Left lung (tissue), 10 donors: ENCODE data around the gene ABHD13. TPM values are rescaled to one million over a fixed set of nuclear protein-coding genes. Genes with fewer than 3 reads are reported as not detected.

Experiments used
- ATAC-seq: fragments of 200-7000 bp; cut with Tn5 transposase; one replicate; pipeline ENCODE4 v1.9.1; 2020; ENCODE audit warnings: moderate library complexity
- DNase-seq, 4 donors: peaks; one replicate each; pipeline ENCODE4 v3.0.0-alpha.2; 2013 to 2020
- H3K27ac ChIP-seq, 2 donors: fragments of 200-600 bp; sonication (generic) in 1 of 2; one replicate each; pipeline versions ENCODE4 v1.5.0 to v1.8.0; 2020 to 2021
- H3K27me3 ChIP-seq, 2 donors: fragments of 200-600 bp; sonication (generic) in 1 of 2; one replicate each; pipeline versions ENCODE4 v1.5.0 to v1.8.0; 2020 to 2021
- H3K36me3 ChIP-seq, 2 donors: fragments of 200-600 bp; sonication (generic) in 1 of 2; one replicate each; pipeline versions ENCODE4 v1.5.0 to v1.8.0; 2020 to 2021
- H3K4me1 ChIP-seq, 2 donors: fragments of 200-600 bp; one replicate each; pipeline ENCODE4 v1.8.0; 2021
- H3K4me3 ChIP-seq, 2 donors: fragments of 200-600 bp; sonication (generic) in 1 of 2; one replicate each; pipeline versions ENCODE4 v1.5.0 to v1.8.0; 2020 to 2021; ENCODE audit warnings: mild to moderate bottlenecking in 1 of 2
- H3K9me3 ChIP-seq, 2 donors: fragments of 200-600 bp; sonication (generic) in 1 of 2; one replicate each; pipeline versions ENCODE4 v1.5.0 to v1.8.0; 2020 to 2021
- intact Hi-C, 2 donors: fragments of 100-400 bp; cut with DNase I; formaldehyde crosslinking; loops; one replicate each; pipeline versions ENCODE4 v1.11.2 to v1.14.2; 2022
- polyA plus RNA-seq, 6 donors: library from polyadenylated mRNA; unstranded; fragments of 120-200 nt; gene quantifications; one replicate each; pipeline ENCODE4 v1.2.1, GENCODE V29; 2013; ENCODE audit not compliant: insufficient read length in 6 of 6
- total RNA-seq, 2 donors: library from RNA; stranded (reverse); fragmentation: NEBNext Ultra II Directional; extraction: Animal tissue kit (Norgen Biotek cat#: 25700); gene quantifications; one replicate each; pipeline ENCODE4 v1.2.1, GENCODE V29; 2021
- TF ChIP-seq, protein P1 (sequence below), 2 donors: fragments of 200-600 bp; sonication (generic) in 1 of 2; IDR thresholded peaks; one replicate each; pipeline versions ENCODE4 v1.5.0 to v1.8.0; 2021; ENCODE audit warnings: antibody characterized with exemption in 2 of 2
- donor health status: DM: no; HTN: yes; CAD: no.
- donor health status: DM: no; HTN: no; CAD: no.

ABHD13 gene
- total and polyA plus RNA-seq, 8 donors, result 9.7 to 15.5 (median 13.4) TPM

DNA sequence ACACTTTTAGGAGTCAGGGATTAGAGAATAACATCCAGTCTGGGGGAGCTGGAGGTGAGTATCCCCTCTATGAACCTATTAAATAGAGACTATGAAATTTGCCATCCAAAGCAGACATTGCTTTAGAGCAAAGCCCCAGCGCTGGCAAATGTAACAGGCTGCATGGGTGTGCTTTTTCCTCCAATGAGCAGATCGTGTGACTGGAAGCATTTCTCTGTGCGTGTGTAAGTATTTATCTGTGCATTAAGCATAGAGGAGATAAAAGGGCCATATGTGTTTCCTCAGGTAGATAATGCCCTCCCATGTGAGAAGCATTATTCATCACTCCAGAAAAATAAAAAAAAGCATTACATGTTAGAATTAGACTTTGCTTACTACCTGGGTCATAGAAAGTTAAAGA is 52.2 kb downstream of the ABHD13 start:
- Histone ChIP-seq H3K27ac (peak overlapping the region; percentile 83 to 96), H3K27me3 (no peaks in the 10 kb centered on the region)

DNA sequence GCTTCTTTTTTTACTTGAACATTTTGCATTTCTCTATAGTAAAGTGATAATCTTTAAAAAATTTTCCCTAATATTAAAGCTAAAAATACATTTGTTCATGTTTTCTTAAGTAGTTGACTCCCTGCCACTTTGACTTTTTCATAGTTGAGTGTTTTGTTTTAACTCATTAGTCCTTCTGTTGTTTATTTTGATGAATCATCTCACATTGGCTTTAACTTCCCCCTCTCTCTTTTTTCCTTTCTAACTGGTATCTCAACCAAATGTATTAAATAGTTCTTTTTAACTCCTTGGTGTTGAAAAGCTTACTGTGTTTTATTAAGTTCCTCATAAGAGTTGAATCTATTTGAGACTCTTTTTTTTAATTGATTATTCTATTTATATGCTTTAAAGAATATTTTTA is 54.1 kb downstream of the ABHD13 start:
- intact Hi-C loops, result no loop called here
- no peak overlapping the region for H3K27ac ChIP-seq
- no peak for DNase-seq
- ATAC-seq, result no peak
- H3K4me1 ChIP-seq, result peaks cover 9 to 51% of the 10 kb centered on the region in 2 donors
- H3K27me3 ChIP-seq, result no peaks in the 10 kb centered on the region
- TF ChIP-seq, protein P1, sequence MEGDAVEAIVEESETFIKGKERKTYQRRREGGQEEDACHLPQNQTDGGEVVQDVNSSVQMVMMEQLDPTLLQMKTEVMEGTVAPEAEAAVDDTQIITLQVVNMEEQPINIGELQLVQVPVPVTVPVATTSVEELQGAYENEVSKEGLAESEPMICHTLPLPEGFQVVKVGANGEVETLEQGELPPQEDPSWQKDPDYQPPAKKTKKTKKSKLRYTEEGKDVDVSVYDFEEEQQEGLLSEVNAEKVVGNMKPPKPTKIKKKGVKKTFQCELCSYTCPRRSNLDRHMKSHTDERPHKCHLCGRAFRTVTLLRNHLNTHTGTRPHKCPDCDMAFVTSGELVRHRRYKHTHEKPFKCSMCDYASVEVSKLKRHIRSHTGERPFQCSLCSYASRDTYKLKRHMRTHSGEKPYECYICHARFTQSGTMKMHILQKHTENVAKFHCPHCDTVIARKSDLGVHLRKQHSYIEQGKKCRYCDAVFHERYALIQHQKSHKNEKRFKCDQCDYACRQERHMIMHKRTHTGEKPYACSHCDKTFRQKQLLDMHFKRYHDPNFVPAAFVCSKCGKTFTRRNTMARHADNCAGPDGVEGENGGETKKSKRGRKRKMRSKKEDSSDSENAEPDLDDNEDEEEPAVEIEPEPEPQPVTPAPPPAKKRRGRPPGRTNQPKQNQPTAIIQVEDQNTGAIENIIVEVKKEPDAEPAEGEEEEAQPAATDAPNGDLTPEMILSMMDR (IDR thresholded peaks at IDR 0.05), result no peak
- no peaks in the 10 kb centered on the region for H3K9me3 ChIP-seq
- no peaks in the 10 kb centered on the region for H3K36me3 ChIP-seq
- H3K4me3 ChIP-seq, result peak overlapping the region in 1 of 2 donors; percentile 1

More for the DNA sequence above, 52.2 kb downstream of the ABHD13 start:
- Histone ChIP-seq H3K4me1 (peaks cover 9 to 51% of the 10 kb centered on the region in 2 donors), H3K4me3 (peak overlapping the region; percentile 34 to 51), H3K36me3 (no peaks in the 10 kb centered on the region), H3K9me3 (no peaks in the 10 kb centered on the region)
- ATAC-seq, result no peak
- intact Hi-C loops, result no loop called here
- TF ChIP-seq, protein P1 (IDR thresholded peaks at IDR 0.05), result no peak
- no peak for DNase-seq

DNA sequence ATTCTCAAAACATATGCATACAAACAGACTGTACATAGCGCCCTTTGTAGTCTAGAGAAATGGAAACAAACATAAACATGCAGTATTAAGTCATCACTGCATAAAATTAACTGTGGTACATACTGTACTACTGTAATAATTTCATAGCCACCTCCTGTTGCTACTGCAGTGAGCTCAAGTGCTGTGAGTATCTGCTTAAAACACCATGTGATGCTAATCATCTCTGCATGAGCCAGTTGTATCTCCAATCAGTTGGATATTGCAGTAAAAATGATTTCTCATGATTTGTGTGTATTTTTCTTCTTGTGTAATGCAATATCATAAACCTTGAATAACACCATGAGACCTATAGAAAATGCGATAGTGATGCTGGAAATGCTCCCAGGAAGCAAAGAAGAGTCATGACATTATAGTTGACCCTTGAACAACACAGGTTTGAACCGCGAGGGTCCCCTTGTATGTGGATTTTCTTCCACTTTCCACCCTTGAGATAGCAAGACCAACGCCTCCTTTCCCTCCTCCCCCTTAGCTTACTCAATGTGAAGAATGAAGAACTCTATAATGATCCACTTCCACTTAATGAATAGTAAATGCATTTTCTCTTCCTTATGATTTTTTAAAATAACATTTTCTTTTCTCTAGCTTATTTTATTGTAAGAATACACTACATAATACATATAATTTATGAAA is 55.4 kb downstream of the ABHD13 start:
- no peak overlapping the region for H3K27ac ChIP-seq
- H3K4me3 ChIP-seq, result no peak overlapping the region
- ATAC-seq (no peak), DNase-seq (no peak)
- H3K36me3 ChIP-seq, result no peaks in the 10 kb centered on the region
- intact Hi-C loops, result no loop called here
- H3K4me1 ChIP-seq, result peaks cover 9 to 42% of the 10 kb centered on the region in 2 donors
- no peaks in the 10 kb centered on the region for H3K9me3 ChIP-seq
- H3K27me3 ChIP-seq, result no peaks in the 10 kb centered on the region
- TF ChIP-seq, protein P1 (IDR thresholded peaks at IDR 0.05), result no peak

DNA sequence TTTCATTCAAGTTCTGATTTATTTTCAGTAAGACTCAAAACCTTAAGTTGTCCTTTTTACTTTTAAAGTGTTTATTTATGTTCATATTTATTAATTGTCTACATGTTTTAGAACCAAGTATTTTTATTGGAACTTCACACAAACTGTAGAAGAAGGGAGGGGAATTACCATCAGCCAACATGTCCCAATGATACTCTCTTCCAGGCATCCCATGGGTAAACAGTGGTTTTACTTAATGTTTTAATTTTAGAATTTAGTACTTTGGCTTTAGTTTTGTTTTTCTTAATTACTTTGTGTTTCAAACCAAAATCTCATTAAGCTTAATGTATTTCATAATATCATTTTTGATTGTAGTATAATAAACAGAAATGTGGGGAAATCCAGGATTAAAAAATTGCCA is 56.5 kb downstream of the ABHD13 start:
- H3K27me3 ChIP-seq, result no peaks in the 10 kb centered on the region
- no peaks in the 10 kb centered on the region for H3K36me3 ChIP-seq
- no peak for DNase-seq
- H3K27ac ChIP-seq, result no peak overlapping the region
- TF ChIP-seq, protein P1 (IDR thresholded peaks at IDR 0.05), result no peak
- H3K4me1 ChIP-seq, result peaks cover under 1 to 31% of the 10 kb centered on the region in 2 donors
- no peak for ATAC-seq
- no peaks in the 10 kb centered on the region for H3K9me3 ChIP-seq
- H3K4me3 ChIP-seq, result no peak overlapping the region
- intact Hi-C loops, result no loop called here

DNA sequence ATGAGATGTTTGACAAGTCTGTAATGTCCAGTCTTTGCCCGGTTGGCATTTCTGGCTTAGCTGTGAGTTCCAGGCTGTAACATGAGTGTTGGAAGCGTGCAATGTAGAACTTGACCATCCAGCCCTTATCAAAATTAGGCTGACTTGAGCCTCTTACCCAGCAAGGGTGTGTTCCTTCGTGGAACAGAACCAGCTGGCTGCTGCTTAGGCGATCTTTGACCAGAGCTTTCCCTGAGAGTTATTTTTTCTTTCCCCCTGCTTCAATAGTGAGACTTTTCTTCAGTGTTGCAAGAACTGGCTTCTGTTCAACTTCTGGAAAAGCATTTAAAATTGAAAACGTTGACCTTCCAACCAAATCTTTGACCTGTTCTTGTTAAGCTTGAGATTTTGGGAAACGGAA is 57.9 kb downstream of the ABHD13 start:
- ATAC-seq (peak; percentile 88), DNase-seq (peak in 2 of 4 donors; percentile 41 to 47)
- no peaks in the 10 kb centered on the region for H3K27me3 ChIP-seq
- intact Hi-C loops, result no loop called here
- TF ChIP-seq, protein P1 (IDR thresholded peaks at IDR 0.05), result no peak
- H3K9me3 ChIP-seq, result no peaks in the 10 kb centered on the region
- H3K27ac ChIP-seq, result no peak overlapping the region
- no peaks in the 10 kb centered on the region for H3K36me3 ChIP-seq
- H3K4me3 ChIP-seq, result no peak overlapping the region
- peaks cover 0 to 18% of the 10 kb centered on the region in 2 donors for H3K4me1 ChIP-seq
